ENCODE data around the gene OLFM3.
A peak's percentile ranks its signal among the peaks of the same experiment; 100 is the strongest.

OLFM3 gene

DNA sequence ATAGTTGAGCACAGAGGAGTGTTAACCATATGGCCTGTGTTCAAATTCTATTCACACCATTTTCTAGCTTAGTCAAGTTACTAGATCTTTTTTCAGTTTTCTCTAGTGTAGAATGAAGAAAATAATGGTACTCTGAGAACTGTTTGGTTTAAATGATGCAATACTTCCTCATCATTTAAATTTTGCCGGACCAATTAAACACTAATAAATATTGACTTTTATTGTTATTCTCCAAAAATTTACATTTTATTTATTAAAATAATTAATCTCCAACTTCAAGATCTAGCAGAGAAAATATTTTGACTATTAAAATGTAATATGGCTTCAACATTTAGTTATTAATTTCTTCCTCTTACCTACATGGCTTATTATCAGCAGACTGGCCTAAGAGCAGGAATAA is 123.1 kb downstream of the OLFM3 start:
- Histone ChIP-seq H3K4me3 (no peak overlapping the region), H3K9me3 (no peaks in the 10 kb centered on the region), H3K27me3 (ENCODE audit: low read depth) (no peaks in the 10 kb centered on the region), H3K36me3 (replicated peaks) (no peaks in the 10 kb centered on the region), H3K4me1 (no peaks in the 10 kb centered on the region)
- DNase-seq (ENCODE audit: low spot score in 2 of 2) = no peak
- in situ Hi-C loops (cut with MboI; ENCODE audit: low sequenced_read_pairs) = no loop called here

- Histone ChIP-seq H3K4me1 (no peaks in the 10 kb centered on the region), H3K36me3 (replicated peaks) (no peaks in the 10 kb centered on the region), H3K4me3 (no peak overlapping the region), H3K9me3 (no peaks in the 10 kb centered on the region), H3K27me3 (ENCODE audit: low read depth) (no peaks in the 10 kb centered on the region)
- in situ Hi-C loops (cut with MboI; ENCODE audit: low sequenced_read_pairs) = no loop called here
- DNase-seq (ENCODE audit: low spot score in 2 of 2) = no peak
These were observed 136.8 kb downstream of the OLFM3 start for GRCh38 chr1:101859941-101860340.

DNA sequence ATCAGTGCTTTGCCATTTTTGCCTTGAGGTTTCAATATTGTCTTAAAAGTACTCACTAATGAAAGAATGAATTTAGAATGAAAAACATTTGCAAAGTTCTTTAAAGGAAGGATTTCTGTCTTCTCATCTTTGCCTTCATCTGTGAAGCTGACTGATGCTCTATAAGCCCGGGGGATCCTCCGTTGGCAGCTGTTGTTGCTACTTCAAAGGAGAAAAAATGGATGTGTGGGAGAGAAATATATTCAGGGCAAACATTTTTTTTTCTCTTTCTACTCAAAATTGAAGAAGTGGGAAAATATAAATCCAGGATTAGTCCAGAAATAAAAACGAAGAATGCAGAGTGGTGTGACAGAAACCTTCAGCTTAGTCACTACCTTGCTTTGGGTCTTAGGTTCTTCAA is 142.5 kb downstream of the OLFM3 start:
- Histone ChIP-seq H3K27me3 (ENCODE audit: low read depth) (no peaks in the 10 kb centered on the region), H3K9me3 (no peaks in the 10 kb centered on the region), H3K4me3 (no peak overlapping the region), H3K4me1 (no peaks in the 10 kb centered on the region), H3K36me3 (replicated peaks) (no peaks in the 10 kb centered on the region)
- no peak for DNase-seq (ENCODE audit: low spot score in 2 of 2)
- in situ Hi-C loops (cut with MboI; ENCODE audit: low sequenced_read_pairs) = no loop called here

DNA sequence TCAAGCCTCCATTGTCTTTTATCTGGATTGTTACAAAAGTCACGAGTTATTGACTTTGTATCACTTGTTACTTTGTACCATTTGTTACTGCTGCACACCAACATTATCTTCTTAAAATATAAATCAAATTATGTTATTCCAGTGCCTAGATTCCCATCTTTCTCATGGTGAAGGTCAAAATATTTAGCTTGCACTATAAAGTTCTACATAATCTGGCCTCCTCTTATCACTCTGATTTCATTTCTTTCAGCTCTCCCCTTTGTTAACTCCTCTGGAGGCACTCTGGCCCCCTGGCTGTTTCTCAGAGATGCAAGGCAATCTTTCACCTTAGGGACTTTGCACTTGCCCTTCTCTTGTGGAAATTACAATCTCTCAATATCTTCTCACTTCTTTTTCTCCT is 143.8 kb downstream of the OLFM3 start:
- in situ Hi-C loops (cut with MboI; ENCODE audit: low sequenced_read_pairs) = no loop called here

DNA sequence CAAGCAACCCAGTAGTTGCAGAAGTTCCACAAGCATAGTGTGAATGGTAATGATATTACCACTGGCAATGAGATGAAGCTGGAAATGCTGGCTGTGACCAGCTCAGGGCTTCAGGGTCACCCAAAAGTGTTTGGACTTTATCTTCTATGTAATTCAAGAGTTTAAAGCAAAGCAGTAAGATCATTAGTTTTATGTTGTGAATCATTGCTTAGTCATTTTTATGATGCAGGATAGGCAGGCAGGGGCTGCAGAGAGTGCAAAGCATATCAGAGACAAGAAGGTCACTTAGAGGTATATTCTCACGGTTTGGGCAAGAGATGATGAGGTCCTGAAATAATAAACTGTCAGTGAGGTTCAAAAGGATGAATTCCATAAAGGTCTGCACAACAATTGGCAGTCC is 147.4 kb downstream of the OLFM3 start:
- Histone ChIP-seq H3K9me3 (no peaks in the 10 kb centered on the region), H3K4me3 (no peak overlapping the region), H3K27me3 (ENCODE audit: low read depth) (no peaks in the 10 kb centered on the region), H3K4me1 (no peaks in the 10 kb centered on the region), H3K36me3 (replicated peaks) (no peaks in the 10 kb centered on the region)
- in situ Hi-C loops (cut with MboI; ENCODE audit: low sequenced_read_pairs) = no loop called here
- no peak for DNase-seq (ENCODE audit: low spot score in 2 of 2)

More for the DNA sequence above, 143.8 kb downstream of the OLFM3 start:
- no peaks in the 10 kb centered on the region for H3K9me3 ChIP-seq
- no peaks in the 10 kb centered on the region for H3K36me3 ChIP-seq (replicated peaks)
- H3K27me3 ChIP-seq (ENCODE audit: low read depth) = no peaks in the 10 kb centered on the region
- no peaks in the 10 kb centered on the region for H3K4me1 ChIP-seq
- no peak for DNase-seq (ENCODE audit: low spot score in 2 of 2)
- H3K4me3 ChIP-seq = no peak overlapping the region

- H3K36me3 ChIP-seq (replicated peaks) = no peaks in the 10 kb centered on the region
- no peaks in the 10 kb centered on the region for H3K27me3 ChIP-seq (ENCODE audit: low read depth)
- in situ Hi-C loops (cut with MboI; ENCODE audit: low sequenced_read_pairs) = no loop called here
- no peak overlapping the region for H3K4me3 ChIP-seq
- H3K4me1 ChIP-seq = no peaks in the 10 kb centered on the region
- no peaks in the 10 kb centered on the region for H3K9me3 ChIP-seq
- DNase-seq (ENCODE audit: low spot score in 2 of 2) = no peak
These were observed 149.1 kb downstream of the OLFM3 start for GRCh38 chr1:101847626-101848025.

- Histone ChIP-seq H3K36me3 (replicated peaks) (no peaks in the 10 kb centered on the region), H3K4me3 (no peak overlapping the region), H3K9me3 (no peaks in the 10 kb centered on the region), H3K27me3 (ENCODE audit: low read depth) (no peaks in the 10 kb centered on the region), H3K4me1 (no peaks in the 10 kb centered on the region)
- DNase-seq (ENCODE audit: low spot score in 2 of 2) = no peak
- in situ Hi-C loops (cut with MboI; ENCODE audit: low sequenced_read_pairs) = no loop called here
These were observed 149.9 kb downstream of the OLFM3 start for GRCh38 chr1:101846820-101847219.

DNA sequence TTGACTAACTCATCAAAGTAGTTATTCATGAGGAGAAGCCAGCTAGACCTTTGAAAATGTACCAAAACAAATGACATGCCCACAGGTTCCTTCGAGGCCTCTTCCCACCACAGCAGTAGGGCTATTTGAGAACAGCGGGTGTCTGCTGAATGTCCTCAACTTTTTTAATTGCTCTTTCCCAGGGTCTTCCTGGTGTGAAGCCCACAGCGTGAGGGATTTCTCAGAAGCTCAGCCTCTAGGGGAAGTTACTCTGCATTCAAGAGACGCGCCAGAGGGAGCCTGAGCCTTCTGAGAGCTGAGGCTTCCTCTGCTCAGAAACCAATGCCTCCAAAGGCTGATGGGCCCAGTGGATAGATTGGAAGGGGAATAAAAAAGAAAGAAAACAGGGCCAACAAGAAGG is 153.6 kb downstream of the OLFM3 start:
- no peak for DNase-seq (ENCODE audit: low spot score in 2 of 2)

DNA sequence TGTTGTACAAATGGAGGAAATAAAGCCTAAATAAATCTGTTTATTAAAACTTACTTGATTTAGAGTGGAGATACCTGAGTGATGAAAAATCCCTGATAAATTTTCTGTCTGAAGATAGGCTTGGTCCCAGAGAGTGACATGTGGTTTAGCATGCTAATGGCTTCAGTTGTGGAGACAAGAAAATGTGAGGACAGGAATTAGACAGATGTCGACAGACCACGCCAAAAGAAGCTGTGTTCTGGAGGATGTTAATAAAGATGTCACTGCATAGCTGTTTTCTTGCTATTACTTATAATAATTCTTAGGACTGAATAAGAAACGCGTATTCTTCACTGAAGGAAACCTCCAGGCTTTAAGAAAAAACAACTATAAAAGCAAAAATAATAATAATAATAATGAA is 154.9 kb downstream of the OLFM3 start:
- Histone ChIP-seq H3K9me3 (no peaks in the 10 kb centered on the region), H3K27me3 (ENCODE audit: low read depth) (no peaks in the 10 kb centered on the region), H3K4me3 (no peak overlapping the region), H3K4me1 (no peaks in the 10 kb centered on the region), H3K36me3 (replicated peaks) (no peaks in the 10 kb centered on the region)
- in situ Hi-C loops (cut with MboI; ENCODE audit: low sequenced_read_pairs) = no loop called here
- no peak for DNase-seq (ENCODE audit: low spot score in 2 of 2)

More for the DNA sequence above, 153.6 kb downstream of the OLFM3 start:
- Histone ChIP-seq H3K4me1 (no peaks in the 10 kb centered on the region), H3K4me3 (no peak overlapping the region), H3K9me3 (no peaks in the 10 kb centered on the region), H3K27me3 (ENCODE audit: low read depth) (no peaks in the 10 kb centered on the region), H3K36me3 (replicated peaks) (no peaks in the 10 kb centered on the region)
- in situ Hi-C loops (cut with MboI; ENCODE audit: low sequenced_read_pairs) = no loop called here

- Histone ChIP-seq H3K36me3 (replicated peaks) (no peaks in the 10 kb centered on the region), H3K9me3 (no peaks in the 10 kb centered on the region), H3K27me3 (ENCODE audit: low read depth) (no peaks in the 10 kb centered on the region), H3K4me1 (no peaks in the 10 kb centered on the region), H3K4me3 (no peak overlapping the region)
- DNase-seq (ENCODE audit: low spot score in 2 of 2) = no peak
- in situ Hi-C loops (cut with MboI; ENCODE audit: low sequenced_read_pairs) = no loop called here
These were observed 160.7 kb downstream of the OLFM3 start for GRCh38 chr1:101835988-101836387.

- Histone ChIP-seq H3K36me3 (replicated peaks) (no peaks in the 10 kb centered on the region), H3K9me3 (no peaks in the 10 kb centered on the region), H3K27me3 (ENCODE audit: low read depth) (no peaks in the 10 kb centered on the region), H3K4me3 (no peak overlapping the region), H3K4me1 (no peaks in the 10 kb centered on the region)
- no peak for DNase-seq (ENCODE audit: low spot score in 2 of 2)
- in situ Hi-C loops (cut with MboI; ENCODE audit: low sequenced_read_pairs) = no loop called here
These were observed 163.4 kb downstream of the OLFM3 start for GRCh38 chr1:101833312-101833711.

GRCh38 chr1:101826416-101826815 is 170.3 kb downstream of the OLFM3 start:
- no peak for DNase-seq (ENCODE audit: low spot score in 2 of 2)
- Histone ChIP-seq H3K36me3 (replicated peaks) (no peaks in the 10 kb centered on the region), H3K9me3 (no peaks in the 10 kb centered on the region), H3K27me3 (ENCODE audit: low read depth) (no peaks in the 10 kb centered on the region), H3K4me1 (no peaks in the 10 kb centered on the region), H3K4me3 (no peak overlapping the region)
- in situ Hi-C loops (cut with MboI; ENCODE audit: low sequenced_read_pairs) = no loop called here

DNA sequence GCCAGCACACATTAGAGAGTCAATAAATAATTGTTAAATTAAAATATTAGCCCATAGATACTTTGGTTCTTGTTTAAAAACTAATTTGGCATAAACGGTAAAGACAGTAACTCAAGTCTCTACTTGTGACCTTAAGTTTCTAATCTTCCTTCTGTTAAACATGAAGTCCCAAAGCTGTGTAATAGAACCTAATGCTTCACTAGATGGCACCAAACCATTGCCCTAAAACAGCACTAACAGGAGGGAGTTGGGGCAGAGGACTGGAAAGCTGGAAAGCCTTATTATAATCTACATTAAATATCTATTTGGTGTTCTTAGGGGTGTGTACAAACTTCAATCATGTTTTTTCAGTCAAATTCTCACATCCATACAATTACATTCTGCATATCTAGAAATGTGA is 176.7 kb downstream of the OLFM3 start:
- Histone ChIP-seq H3K4me3 (no peak overlapping the region), H3K36me3 (replicated peaks) (no peaks in the 10 kb centered on the region), H3K27me3 (ENCODE audit: low read depth) (no peaks in the 10 kb centered on the region), H3K9me3 (no peaks in the 10 kb centered on the region), H3K4me1 (no peaks in the 10 kb centered on the region)
- peak; percentile 41 to 53 for DNase-seq (ENCODE audit: low spot score in 2 of 2)
- in situ Hi-C loops (cut with MboI; ENCODE audit: low sequenced_read_pairs) = loop anchor here (25.0 kb wide), 1 partner anchor 367 kb away; no protein-coding TSS in a partner anchor

GRCh38 chr1:101816262-101816661 is 180.5 kb downstream of the OLFM3 start:
- in situ Hi-C loops (cut with MboI; ENCODE audit: low sequenced_read_pairs) = loop anchor here (25.0 kb wide), 1 partner anchor 371 kb away; no protein-coding TSS in a partner anchor
- no peaks in the 10 kb centered on the region for H3K27me3 ChIP-seq (ENCODE audit: low read depth)
- H3K36me3 ChIP-seq (replicated peaks) = no peaks in the 10 kb centered on the region
- H3K4me3 ChIP-seq = no peak overlapping the region
- H3K4me1 ChIP-seq = no peaks in the 10 kb centered on the region
- H3K9me3 ChIP-seq = no peaks in the 10 kb centered on the region
- DNase-seq (ENCODE audit: low spot score in 2 of 2) = no peak

GRCh38 chr1:101798417-101798816 is 198.3 kb downstream of the OLFM3 start:
- DNase-seq (ENCODE audit: low spot score in 2 of 2) = peak in 1 of 2 experiments; percentile 42

More at GRCh38 chr1:101798417-101798816, 198.3 kb downstream of the OLFM3 start:
- Histone ChIP-seq H3K36me3 (replicated peaks) (no peaks in the 10 kb centered on the region), H3K27me3 (ENCODE audit: low read depth) (no peaks in the 10 kb centered on the region), H3K4me3 (no peak overlapping the region), H3K4me1 (no peaks in the 10 kb centered on the region), H3K9me3 (no peaks in the 10 kb centered on the region)
- in situ Hi-C loops (cut with MboI; ENCODE audit: low sequenced_read_pairs) = no loop called here

Measured in HAP-1 (cell line).